Measurements from ENCODE around the gene YPEL3.

Gene YPEL3

DNA sequence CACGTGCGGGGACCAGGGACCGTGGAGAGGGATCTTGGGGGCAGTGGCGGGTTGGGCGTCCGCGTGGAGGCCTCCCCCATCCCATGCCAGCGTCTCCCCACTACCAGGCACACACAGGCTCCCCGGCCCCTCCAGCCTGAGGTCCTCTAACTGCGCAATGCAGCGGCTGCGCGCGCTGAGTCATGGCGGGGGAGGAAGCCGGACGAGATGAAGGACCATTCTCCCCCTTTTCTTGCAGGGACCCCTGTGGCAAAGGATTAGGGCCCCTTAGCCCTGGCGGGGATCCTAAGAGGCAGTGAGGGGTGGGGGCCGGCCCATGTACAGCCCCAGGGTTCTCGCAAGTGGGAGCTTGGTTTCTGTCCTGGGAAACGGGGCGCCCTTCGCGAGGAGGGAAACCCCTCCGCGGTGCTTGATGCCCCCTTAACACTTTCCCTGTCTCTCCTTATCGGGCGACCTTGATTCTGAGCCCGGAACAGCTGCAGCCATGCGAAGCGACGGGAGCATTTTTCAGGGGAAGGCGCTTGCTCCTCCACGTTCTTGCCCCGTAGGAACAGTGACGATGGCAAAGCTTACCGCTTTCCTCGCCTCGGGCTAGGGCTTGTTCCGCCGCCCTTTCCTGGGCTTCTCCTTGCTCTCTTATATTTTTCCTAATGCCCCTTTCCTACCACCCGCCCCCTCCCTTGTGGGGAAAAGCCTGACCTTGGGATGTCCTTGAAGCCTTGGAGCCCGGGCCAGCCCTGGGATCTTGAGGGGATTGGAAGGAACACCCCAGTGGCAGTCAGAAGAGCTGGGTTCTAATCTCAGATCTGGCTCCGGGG lies 29.9 kb downstream of the YPEL3 start:
- ChIA-PET CTCF (interaction anchor here (0.6 to 3.6 kb wide), 13 partner anchors 9 to 548 kb away, joined by 3 to 25 read pairs (median 4); partner anchors contain the start of genes TBX6 and TLCD3B), POLR2A (interaction anchor here (0.6 to 3.6 kb wide), 34 partner anchors 11 to 1386 kb away, joined by 3 to 70 read pairs (median 4); partner anchors contain the start of genes CORO1A, FBRS, HIRIP3 and MAZ)
- peak overlapping the region; percentile 94 for H3K4me3 ChIP-seq (ENCODE audit: low read depth, low read length)
- peak; percentile 73; the same call in 1 of the 2 replicates for TF ChIP-seq ZFP69B (tag by site-specific recombination; IDR thresholded peaks at IDR 0.05)
- no peak for TF ChIP-seq ZNF623 (tag by site-specific recombination; IDR thresholded peaks at IDR 0.05)
- TF ChIP-seq KLF10 (tag by site-specific recombination; IDR thresholded peaks at IDR 0.05): no peak
- TF ChIP-seq, protein P1, sequence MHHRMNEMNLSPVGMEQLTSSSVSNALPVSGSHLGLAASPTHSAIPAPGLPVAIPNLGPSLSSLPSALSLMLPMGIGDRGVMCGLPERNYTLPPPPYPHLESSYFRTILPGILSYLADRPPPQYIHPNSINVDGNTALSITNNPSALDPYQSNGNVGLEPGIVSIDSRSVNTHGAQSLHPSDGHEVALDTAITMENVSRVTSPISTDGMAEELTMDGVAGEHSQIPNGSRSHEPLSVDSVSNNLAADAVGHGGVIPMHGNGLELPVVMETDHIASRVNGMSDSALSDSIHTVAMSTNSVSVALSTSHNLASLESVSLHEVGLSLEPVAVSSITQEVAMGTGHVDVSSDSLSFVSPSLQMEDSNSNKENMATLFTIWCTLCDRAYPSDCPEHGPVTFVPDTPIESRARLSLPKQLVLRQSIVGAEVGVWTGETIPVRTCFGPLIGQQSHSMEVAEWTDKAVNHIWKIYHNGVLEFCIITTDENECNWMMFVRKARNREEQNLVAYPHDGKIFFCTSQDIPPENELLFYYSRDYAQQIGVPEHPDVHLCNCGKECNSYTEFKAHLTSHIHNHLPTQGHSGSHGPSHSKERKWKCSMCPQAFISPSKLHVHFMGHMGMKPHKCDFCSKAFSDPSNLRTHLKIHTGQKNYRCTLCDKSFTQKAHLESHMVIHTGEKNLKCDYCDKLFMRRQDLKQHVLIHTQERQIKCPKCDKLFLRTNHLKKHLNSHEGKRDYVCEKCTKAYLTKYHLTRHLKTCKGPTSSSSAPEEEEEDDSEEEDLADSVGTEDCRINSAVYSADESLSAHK (tag by site-specific recombination; IDR thresholded peaks at IDR 0.05): no peak
- TF ChIP-seq ZNF621 (tag by site-specific recombination; IDR thresholded peaks at IDR 0.05): no peak
- TF ChIP-seq ZNF530 (tag by site-specific recombination; IDR thresholded peaks at IDR 0.05; ENCODE audit: low read depth): no peak
- TF ChIP-seq, protein P2, sequence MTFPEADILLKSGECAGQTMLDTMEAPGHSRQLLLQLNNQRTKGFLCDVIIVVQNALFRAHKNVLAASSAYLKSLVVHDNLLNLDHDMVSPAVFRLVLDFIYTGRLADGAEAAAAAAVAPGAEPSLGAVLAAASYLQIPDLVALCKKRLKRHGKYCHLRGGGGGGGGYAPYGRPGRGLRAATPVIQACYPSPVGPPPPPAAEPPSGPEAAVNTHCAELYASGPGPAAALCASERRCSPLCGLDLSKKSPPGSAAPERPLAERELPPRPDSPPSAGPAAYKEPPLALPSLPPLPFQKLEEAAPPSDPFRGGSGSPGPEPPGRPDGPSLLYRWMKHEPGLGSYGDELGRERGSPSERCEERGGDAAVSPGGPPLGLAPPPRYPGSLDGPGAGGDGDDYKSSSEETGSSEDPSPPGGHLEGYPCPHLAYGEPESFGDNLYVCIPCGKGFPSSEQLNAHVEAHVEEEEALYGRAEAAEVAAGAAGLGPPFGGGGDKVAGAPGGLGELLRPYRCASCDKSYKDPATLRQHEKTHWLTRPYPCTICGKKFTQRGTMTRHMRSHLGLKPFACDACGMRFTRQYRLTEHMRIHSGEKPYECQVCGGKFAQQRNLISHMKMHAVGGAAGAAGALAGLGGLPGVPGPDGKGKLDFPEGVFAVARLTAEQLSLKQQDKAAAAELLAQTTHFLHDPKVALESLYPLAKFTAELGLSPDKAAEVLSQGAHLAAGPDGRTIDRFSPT (tag by site-specific recombination; IDR thresholded peaks at IDR 0.05): peak; percentile 20; the same call in 1 of the 2 replicates
- no peak; the same call in 1 of the 2 replicates for TF ChIP-seq ZFP41 (tag by site-specific recombination; IDR thresholded peaks at IDR 0.05; ENCODE audit: borderline replicate concordance)
- TF ChIP-seq ZNF426 (tag by site-specific recombination; IDR thresholded peaks at IDR 0.05): no peak
- TF ChIP-seq REPIN1 (tag by site-specific recombination; IDR thresholded peaks at IDR 0.05; ENCODE audit: low read depth): peak; percentile 58; the same call in 1 of the 2 replicates
- no peak for TF ChIP-seq ZNF239 (tag by site-specific recombination; IDR thresholded peaks at IDR 0.05)
- TF ChIP-seq ZNF423 (tag by site-specific recombination; IDR thresholded peaks at IDR 0.05): no peak
- TF ChIP-seq, protein P3, sequence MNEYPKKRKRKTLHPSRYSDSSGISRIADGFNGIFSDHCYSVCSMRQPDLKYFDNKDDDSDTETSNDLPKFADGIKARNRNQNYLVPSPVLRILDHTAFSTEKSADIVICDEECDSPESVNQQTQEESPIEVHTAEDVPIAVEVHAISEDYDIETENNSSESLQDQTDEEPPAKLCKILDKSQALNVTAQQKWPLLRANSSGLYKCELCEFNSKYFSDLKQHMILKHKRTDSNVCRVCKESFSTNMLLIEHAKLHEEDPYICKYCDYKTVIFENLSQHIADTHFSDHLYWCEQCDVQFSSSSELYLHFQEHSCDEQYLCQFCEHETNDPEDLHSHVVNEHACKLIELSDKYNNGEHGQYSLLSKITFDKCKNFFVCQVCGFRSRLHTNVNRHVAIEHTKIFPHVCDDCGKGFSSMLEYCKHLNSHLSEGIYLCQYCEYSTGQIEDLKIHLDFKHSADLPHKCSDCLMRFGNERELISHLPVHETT (tag by site-specific recombination; IDR thresholded peaks at IDR 0.05): peak; percentile 41
- peak; percentile 99 for TF ChIP-seq ZNF335 (tag by site-specific recombination; conservative IDR thresholded peaks at IDR 0.05)
- 0 out of 2 replicates have a peak, but pooled peaks have one; percentile 2 for TF ChIP-seq ZNF660 (tag by site-specific recombination; IDR thresholded peaks at IDR 0.05)
- TF ChIP-seq, protein P4, sequence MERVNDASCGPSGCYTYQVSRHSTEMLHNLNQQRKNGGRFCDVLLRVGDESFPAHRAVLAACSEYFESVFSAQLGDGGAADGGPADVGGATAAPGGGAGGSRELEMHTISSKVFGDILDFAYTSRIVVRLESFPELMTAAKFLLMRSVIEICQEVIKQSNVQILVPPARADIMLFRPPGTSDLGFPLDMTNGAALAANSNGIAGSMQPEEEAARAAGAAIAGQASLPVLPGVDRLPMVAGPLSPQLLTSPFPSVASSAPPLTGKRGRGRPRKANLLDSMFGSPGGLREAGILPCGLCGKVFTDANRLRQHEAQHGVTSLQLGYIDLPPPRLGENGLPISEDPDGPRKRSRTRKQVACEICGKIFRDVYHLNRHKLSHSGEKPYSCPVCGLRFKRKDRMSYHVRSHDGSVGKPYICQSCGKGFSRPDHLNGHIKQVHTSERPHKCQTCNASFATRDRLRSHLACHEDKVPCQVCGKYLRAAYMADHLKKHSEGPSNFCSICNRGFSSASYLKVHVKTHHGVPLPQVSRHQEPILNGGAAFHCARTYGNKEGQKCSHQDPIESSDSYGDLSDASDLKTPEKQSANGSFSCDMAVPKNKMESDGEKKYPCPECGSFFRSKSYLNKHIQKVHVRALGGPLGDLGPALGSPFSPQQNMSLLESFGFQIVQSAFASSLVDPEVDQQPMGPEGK (tag by site-specific recombination; IDR thresholded peaks at IDR 0.05): no peak
- peak; percentile 70 for TF ChIP-seq ZNF2 (tag by site-specific recombination; IDR thresholded peaks at IDR 0.05)
- no peak for TF ChIP-seq SP2 (tag by site-specific recombination; IDR thresholded peaks at IDR 0.05)
- TF ChIP-seq ZNF514 (tag by site-specific recombination; IDR thresholded peaks at IDR 0.05): no peak
- TF ChIP-seq ZNF394 (tag by site-specific recombination; IDR thresholded peaks at IDR 0.05; ENCODE audit: borderline replicate concordance): no peak; the same call in none of the 2 replicates
- TF ChIP-seq SCRT1 (tag by site-specific recombination; IDR thresholded peaks at IDR 0.05; ENCODE audit: borderline replicate concordance): no peak
- TF ChIP-seq ZNF391 (tag by site-specific recombination; IDR thresholded peaks at IDR 0.05; ENCODE audit: borderline replicate concordance, low read depth): peak; percentile 51; the same call in 1 of the 2 replicates
- TF ChIP-seq, protein P5, sequence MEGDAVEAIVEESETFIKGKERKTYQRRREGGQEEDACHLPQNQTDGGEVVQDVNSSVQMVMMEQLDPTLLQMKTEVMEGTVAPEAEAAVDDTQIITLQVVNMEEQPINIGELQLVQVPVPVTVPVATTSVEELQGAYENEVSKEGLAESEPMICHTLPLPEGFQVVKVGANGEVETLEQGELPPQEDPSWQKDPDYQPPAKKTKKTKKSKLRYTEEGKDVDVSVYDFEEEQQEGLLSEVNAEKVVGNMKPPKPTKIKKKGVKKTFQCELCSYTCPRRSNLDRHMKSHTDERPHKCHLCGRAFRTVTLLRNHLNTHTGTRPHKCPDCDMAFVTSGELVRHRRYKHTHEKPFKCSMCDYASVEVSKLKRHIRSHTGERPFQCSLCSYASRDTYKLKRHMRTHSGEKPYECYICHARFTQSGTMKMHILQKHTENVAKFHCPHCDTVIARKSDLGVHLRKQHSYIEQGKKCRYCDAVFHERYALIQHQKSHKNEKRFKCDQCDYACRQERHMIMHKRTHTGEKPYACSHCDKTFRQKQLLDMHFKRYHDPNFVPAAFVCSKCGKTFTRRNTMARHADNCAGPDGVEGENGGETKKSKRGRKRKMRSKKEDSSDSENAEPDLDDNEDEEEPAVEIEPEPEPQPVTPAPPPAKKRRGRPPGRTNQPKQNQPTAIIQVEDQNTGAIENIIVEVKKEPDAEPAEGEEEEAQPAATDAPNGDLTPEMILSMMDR (tag by site-specific recombination; IDR thresholded peaks at IDR 0.05): peak; percentile 42; the same call in 1 of the 2 replicates
- TF ChIP-seq BCL11A (tag by site-specific recombination; IDR thresholded peaks at IDR 0.05; ENCODE audit: low read depth): no peak
- no peak for TF ChIP-seq ZNF658 (tag by site-specific recombination; IDR thresholded peaks at IDR 0.05)
- TF ChIP-seq ZNF140 (tag by site-specific recombination; IDR thresholded peaks at IDR 0.05): no peak
- no peak for TF ChIP-seq ZNF404 (tag by site-specific recombination; IDR thresholded peaks at IDR 0.05)

More for the DNA sequence above, 29.9 kb downstream of the YPEL3 start:
- Histone ChIP-seq H3K36me3 (ENCODE audit: control insufficient read depth in 2 of 2, insufficient read depth in 1 of 2, low read length in 2 of 2) (peaks cover 22 to 55% of the 10 kb centered on the region in 2 experiments; a peak in 2 of 3 replicates), H3K27ac (ENCODE audit: extremely low read depth, low read depth, low read length) (peak overlapping the region; percentile 100), H3K9me3 (ENCODE audit: control insufficient read depth, insufficient read depth, low read depth, low read length) (no peaks in the 10 kb centered on the region), H3K4me1 (ENCODE audit: control insufficient read depth, insufficient read depth, low read length) (peaks cover 2% of the 10 kb centered on the region; the same call in 1 of the 2 replicates)

Measured in HEK293 (cell line).